GM12875 (cell line): Measurements from ENCODE around the gene ALDH3B1.
A peak's percentile ranks its signal among the peaks of the same experiment; 100 is the strongest.

Source experiments
- H3K4me3 ChIP-seq: one replicate; pipeline ENCODE4 v1.5.1; 2011; ENCODE audit warnings: low read depth, low read length, control low read depth
- CTCF ChIP-seq: IDR thresholded peaks from 2 replicates; pipeline ENCODE4 v1.5.1; 2011; ENCODE audit warnings: low read depth, mild to moderate bottlenecking, control low read depth, inconsistent platforms, low read length, moderate library complexity, borderline replicate concordance; ENCODE audit not compliant: insufficient read depth

The ALDH3B1 gene

GRCh38 chr11:68039526-68040086 is 29.5 kb downstream of the ALDH3B1 start:
- peak overlapping the region; percentile 92 for H3K4me3 ChIP-seq
- no peak for TF ChIP-seq CTCF

GRCh38 chr11:68040101-68040956 is 30.2 kb downstream of the ALDH3B1 start:
- no peak for TF ChIP-seq CTCF
- peak overlapping the region; percentile 92 for H3K4me3 ChIP-seq

- no peak for TF ChIP-seq CTCF
- H3K4me3 ChIP-seq = peak overlapping the region; percentile 92
Measured at GRCh38 chr11:68040957-68041591, 30.9 kb downstream of the ALDH3B1 start.

- H3K4me3 ChIP-seq = no peak overlapping the region
- no peak for TF ChIP-seq CTCF
Measured at GRCh38 chr11:68041617-68042218, 31.6 kb downstream of the ALDH3B1 start.

GRCh38 chr11:68042219-68043028 is 32.3 kb downstream of the ALDH3B1 start:
- TF ChIP-seq CTCF = no peak

GRCh38 chr11:68043029-68043348 is 32.9 kb downstream of the ALDH3B1 start:
- no peak overlapping the region for H3K4me3 ChIP-seq
- TF ChIP-seq CTCF = no peak

More at GRCh38 chr11:68042219-68043028, 32.3 kb downstream of the ALDH3B1 start:
- no peak overlapping the region for H3K4me3 ChIP-seq
